Skeletal muscle cell (primary cell): ENCODE data around the gene PARD3.
A peak's percentile ranks its signal among the peaks of the same experiment; 100 is the strongest.
"Not testable (repeated sequence)": the region's sequence is repeated elsewhere in the genome, so short reads cannot be mapped to it uniquely, and the experiment has no call there.

Experiments used
- DNase-seq: peaks from one replicate; pipeline ENCODE4 v3.0.0-alpha.2; 2010; ENCODE audit warnings: low read depth
- H3K4me3 ChIP-seq: 2 replicates; pipeline ENCODE4 v1.5.1; 2011; ENCODE audit warnings: low read depth, mild to moderate bottlenecking, control low read depth, low read length, moderate library complexity

Gene PARD3

GRCh38 chr10:34704526-34705184 is 110.4 kb downstream of the PARD3 start:
- no peak overlapping the region for H3K4me3 ChIP-seq
- no peak for DNase-seq

GRCh38 chr10:34702982-34703381 is 112.1 kb downstream of the PARD3 start:
- no peak for DNase-seq
- H3K4me3 ChIP-seq: no peak overlapping the region

GRCh38 chr10:34702093-34702937 is 112.8 kb downstream of the PARD3 start:
- H3K4me3 ChIP-seq: no peak overlapping the region
- DNase-seq: no peak

DNA sequence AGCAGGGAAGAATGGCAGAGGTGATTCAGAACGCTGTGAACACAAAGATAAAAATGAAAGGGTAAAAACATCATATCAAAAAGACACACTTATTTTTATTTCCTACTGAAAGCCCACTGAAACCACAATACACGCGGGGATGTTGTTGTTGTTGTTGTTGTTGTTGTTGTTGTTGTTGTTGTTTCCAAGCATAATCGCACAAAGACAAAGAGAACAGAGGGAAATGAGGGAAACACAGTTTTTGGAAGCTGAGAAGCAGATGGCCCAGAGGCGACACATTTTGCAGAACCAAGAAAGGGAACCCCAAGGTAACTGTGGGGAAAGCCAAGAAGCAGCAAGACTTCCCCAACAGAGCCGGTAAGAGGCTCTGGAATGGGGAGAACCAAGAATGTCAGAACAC is 113.9 kb downstream of the PARD3 start:
- DNase-seq: no peak
- no peak overlapping the region for H3K4me3 ChIP-seq

DNA sequence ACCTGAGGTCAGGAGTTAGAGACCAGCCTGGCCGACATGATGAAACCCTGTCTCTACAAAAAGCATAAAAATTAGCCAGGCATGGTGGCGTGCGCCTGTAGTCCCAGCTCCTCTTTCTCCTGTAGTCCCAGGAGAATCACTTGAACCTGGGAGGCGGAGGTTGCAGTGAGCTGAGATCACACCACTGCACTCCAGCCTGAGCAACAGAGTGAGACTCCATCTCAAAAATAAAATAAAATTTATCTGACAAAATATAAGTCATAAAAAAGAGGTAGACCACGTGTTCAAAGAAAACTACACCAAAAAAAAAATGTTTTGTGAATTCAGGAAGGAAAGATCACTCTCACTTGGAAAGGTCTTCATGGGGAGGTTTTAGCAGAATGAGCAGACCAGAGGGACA is 114.3 kb downstream of the PARD3 start:
- H3K4me3 ChIP-seq, DNase-seq: not testable (repeated sequence)

GRCh38 chr10:34699904-34700517 is 115.1 kb downstream of the PARD3 start:
- H3K4me3 ChIP-seq: no peak overlapping the region
- DNase-seq: no peak

- no peak for DNase-seq
- no peak overlapping the region for H3K4me3 ChIP-seq
Observed at GRCh38 chr10:34698979-34699378, 116.1 kb downstream of the PARD3 start.

DNA sequence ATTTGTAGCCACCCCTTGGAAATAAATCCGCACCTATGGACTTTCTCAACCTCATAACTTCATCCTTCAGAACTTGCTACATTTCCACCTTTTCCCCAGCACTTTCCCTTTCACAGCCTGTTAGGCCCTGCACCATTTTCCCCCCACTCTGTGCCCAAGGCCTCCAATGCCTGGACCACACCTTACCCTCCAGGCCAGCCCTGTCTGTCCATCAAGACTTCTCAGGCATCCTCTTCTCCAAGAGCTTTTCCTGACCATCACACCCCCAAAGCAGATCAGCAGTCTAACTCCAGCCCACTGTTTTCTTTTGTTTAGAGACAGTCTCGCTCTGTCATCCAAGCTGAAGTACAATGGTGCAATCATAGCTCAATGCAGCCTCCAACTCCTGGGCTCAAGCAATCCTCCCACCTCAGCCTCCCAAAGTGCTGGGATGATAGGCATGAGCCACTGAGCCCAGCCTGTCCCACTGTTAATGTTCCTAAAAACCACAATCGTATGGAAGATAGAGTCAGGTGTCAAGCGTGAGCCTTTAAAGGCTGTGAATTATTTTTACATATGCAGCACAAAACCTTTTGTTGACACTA is 116.8 kb downstream of the PARD3 start:
- no peak overlapping the region for H3K4me3 ChIP-seq

DNA sequence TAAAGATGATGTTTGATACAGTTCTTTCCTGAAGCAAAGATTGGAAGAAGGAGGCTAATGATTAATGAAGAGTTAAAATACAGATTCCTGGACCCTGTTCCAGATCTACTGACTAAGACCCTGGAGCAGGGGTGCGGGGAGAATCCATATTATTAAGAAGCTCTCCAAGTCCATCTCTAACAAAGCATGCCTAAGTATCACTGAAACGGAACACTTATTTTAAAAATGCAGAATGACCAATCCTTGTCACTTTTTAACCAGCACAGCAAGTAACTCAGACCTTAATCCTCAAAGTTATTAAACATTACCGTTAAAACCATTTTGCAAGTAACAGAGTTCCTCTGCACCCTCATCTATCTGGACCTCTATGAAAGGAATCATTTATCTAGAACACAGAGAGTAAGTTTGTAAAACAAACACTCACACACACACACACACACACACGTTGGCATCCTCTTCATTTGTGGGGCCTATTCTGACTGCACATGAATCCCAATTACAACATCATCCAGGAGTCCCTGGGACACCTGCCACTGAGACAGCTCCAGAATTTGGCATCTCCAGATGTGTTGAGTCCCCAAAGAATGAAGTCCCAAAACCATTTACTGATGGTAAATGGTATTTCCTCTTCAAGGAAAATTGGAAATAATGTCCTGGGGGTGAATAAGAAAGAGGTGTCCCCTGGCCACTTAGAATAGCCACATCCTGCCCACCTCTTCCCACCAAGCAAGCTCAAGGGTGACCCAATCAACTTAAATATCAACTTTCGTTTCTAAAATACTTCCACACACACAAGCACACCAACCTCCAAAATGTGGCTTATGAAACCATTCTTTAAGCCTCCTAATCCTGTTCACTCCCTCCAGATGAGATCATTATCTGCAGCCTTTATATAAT is 117.5 kb downstream of the PARD3 start:
- DNase-seq: no peak
- H3K4me3 ChIP-seq: no peak overlapping the region

More for the DNA sequence above, 116.8 kb downstream of the PARD3 start:
- DNase-seq: no peak

- DNase-seq: peak; percentile 40
- H3K4me3 ChIP-seq: no peak overlapping the region
Observed at GRCh38 chr10:34696423-34696822, 118.7 kb downstream of the PARD3 start.

DNA sequence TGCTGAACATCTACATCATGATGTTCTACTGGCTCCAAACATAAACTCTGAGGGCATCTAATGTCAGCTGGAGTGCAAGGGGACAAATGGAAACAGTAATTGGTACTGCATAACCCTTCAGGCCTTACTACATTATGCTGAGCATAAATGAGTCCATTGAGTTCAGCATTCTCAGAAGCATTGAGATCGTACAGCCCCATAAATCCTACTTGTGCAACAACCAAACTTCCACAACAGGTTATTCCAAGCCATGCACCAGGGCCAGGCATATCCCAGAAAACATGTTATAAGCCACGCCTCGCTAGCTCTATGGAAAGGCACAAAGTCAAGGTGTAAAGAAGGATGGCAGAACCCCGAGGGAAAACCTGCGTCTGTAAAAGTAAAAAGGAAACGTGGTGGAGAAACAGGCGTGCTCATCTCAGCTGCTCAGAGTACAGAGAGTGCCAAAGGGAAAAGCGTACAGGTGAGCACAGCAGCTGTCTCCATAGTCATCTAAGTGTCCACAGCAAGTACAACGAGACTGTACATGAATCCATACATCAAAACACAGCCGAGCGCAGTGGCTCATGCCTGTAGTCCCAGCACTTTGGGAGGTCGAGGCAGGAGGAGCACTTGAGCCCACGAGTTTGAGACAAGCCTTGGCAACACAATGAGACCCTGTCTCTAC is 124.6 kb downstream of the PARD3 start:
- DNase-seq: no peak
- H3K4me3 ChIP-seq: no peak overlapping the region

GRCh38 chr10:34689053-34689452 is 126.0 kb downstream of the PARD3 start:
- no peak overlapping the region for H3K4me3 ChIP-seq
- DNase-seq: no peak

DNA sequence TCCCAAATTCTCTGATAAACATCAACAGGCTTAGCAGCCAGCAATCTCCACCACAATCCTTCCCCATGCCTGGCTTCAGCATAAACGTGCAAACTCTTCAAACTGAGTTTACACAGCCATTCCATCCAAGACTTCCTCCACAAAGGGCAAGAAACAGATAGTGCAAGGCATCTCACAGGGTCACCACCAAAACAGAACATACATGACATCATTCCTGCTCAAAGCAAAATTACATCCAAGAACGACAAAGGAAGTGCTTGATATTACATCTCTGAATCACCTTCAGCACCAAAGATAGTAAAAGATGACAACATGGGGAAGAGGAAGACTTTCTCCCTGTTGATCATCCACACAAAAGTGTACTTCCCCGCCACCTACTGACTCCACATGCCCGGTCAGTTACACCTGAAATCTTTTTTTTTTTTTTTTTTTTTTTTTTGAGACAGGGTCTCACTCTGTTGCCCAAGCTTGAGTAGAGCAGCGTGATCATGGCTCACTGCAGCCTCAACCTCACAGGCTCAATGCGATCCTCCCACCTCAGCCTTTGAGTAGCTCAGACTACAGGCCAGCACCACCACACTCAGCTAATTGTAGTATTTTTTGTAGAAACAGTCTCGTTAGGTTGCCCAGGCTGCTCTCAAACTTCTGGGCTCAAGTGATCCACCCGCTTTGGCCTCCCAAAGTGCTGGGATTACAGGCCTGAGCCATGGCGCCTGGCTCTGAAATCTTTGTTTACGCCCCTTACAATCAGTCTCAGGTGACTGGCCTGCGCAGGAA is 127.5 kb downstream of the PARD3 start:
- DNase-seq: peak; percentile 33
- H3K4me3 ChIP-seq: no peak overlapping the region

DNA sequence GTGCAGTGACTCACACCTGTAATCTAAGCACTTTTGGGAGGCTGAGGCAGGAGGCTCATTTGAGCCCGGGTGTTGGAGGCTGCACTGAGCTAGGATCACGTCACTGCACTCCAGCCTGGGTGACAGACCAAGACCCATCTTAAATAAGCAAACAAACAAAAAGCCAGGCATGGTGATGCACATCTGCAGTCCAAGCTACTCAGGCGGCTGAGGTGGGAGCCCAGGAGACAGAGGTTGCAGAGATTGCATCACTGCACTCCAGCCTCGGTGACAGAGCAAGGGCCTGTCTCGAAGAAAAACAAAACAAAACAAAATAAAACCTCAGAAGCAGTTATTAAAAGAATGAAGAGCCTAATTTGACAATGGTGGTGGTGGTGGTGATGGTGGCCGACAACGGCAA is 132.5 kb downstream of the PARD3 start:
- DNase-seq: no peak

DNA sequence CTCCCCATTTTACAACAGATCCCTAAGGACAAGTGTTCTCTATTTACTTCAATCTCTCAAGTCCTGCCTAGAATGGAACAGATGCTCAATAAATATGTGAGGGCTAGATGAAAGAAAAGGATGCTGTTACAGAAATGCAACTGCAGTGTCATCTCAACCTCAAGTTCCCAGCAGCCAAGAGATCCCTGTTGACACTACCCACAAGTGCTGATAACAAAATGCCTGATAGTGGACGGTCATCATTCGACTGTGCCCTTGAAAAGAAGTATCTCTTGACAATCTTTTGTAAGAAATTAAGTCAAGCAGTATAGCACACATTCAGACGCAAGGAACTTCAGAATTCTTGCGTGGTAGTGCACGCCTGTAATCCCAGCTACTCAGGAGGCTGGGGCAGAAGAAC is 133.2 kb downstream of the PARD3 start:
- DNase-seq: no peak
- no peak overlapping the region for H3K4me3 ChIP-seq

More for the DNA sequence above, 132.5 kb downstream of the PARD3 start:
- no peak overlapping the region for H3K4me3 ChIP-seq

- DNase-seq: no peak
- H3K4me3 ChIP-seq: no peak overlapping the region
Observed at GRCh38 chr10:34679177-34679576, 135.9 kb downstream of the PARD3 start.

DNA sequence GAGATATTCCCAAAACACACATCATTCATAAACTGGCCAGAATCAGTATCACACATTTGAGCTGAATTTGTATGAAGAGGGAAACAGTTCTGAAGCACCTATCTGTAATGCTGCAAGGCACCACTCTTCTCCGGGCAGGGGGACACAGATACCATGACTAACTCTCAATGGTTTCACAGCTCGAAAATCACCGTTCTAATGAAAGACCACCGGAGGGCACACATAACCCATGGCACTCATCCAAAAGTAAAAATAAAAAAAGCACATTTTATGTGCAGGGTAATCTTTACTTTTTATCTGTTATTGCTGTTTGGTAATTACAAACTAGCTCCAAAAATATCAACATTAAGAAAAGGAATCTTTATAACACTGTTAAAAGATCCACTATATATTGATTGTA is 137.5 kb downstream of the PARD3 start:
- no peak for DNase-seq
- no peak overlapping the region for H3K4me3 ChIP-seq

DNA sequence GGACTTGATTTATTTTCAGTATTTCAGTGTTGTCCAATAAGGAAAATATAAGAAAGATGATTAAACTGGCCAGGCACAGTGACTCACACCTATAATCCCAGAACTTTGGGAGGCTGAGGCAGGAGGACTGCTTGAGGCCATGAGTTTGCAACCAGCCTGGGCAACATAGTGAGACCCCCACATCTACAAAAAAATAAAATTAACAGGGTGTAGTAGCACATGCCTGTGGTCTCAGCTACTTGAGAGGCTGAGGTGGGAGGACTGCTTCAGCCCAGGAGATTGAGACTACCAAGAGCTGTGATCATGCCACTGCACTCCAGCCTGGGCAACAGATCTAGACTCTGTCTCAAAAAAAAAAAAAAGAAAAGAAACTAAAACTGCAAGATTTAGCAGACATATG is 138.0 kb downstream of the PARD3 start:
- DNase-seq: no peak
- H3K4me3 ChIP-seq: no peak overlapping the region
